Mesothelial cell of epicardium (in vitro differentiated cells): Measurements from ENCODE around the gene POLR1G. TPM values are rescaled to one million over a fixed set of nuclear protein-coding genes. Genes with fewer than 3 reads are reported as not detected.

Source experiments
- DNase-seq, 2 experiments: peaks; one replicate each; pipeline ENCODE4 v3.0.0; 2021; ENCODE audit warnings: low spot score in 2 of 2; ENCODE audit not compliant: unreplicated experiment in 2 of 2
- H3K27ac Mint-ChIP-seq: 2 replicates; pipeline ENCODE4 v1.8.0; 2021; ENCODE audit warnings: mixed read lengths
- H3K27me3 Mint-ChIP-seq: 2 replicates; pipeline ENCODE4 v1.8.0; 2021; ENCODE audit warnings: low read depth, mixed read lengths
- H3K36me3 Mint-ChIP-seq: 2 replicates; pipeline ENCODE4 v1.8.0; 2021; ENCODE audit warnings: mixed read lengths
- H3K4me1 Mint-ChIP-seq: 2 replicates; pipeline ENCODE4 v1.8.0; 2021; ENCODE audit warnings: mixed read lengths
- H3K4me3 Mint-ChIP-seq: 2 replicates; pipeline ENCODE4 v1.8.0; 2021; ENCODE audit warnings: mild to moderate bottlenecking, moderate library complexity, mixed read lengths
- H3K9me3 Mint-ChIP-seq: 2 replicates; pipeline ENCODE4 v1.8.0; 2021; ENCODE audit warnings: mixed read lengths
- CTCF ChIP-seq: fragments of 200-600 bp; sonication (generic); IDR thresholded peaks from one replicate; pipeline ENCODE4 v1.5.0; 2021; ENCODE audit warnings: antibody characterized with exemption; ENCODE audit not compliant: unreplicated experiment
- total RNA-seq: library from RNA; stranded (reverse); gene quantifications from 3 replicates; pipeline ENCODE4 v1.2.1, GENCODE V29; 2021

The POLR1G gene
- total RNA-seq, 1 donor from 2014 or later = 6.7 TPM

GRCh38 chr19:45370410-45371204 is 35.8 kb upstream of the POLR1G start, which contains the start of gene ERCC2:
ERCC2 (minus strand) TSS chr19:45370573; CDS start chr19:45370540, 33 bp downstream.
- Mint-ChIP-seq H3K4me3 (peak within 1 kb of the TSS; percentile 88), H3K27ac (peak within 1 kb of the TSS; percentile 100), H3K36me3 (no peaks in the 10 kb centered on the region), H3K9me3 (no peaks in the 10 kb centered on the region), H3K27me3 (no peaks in the 10 kb centered on the region), H3K4me1 (peaks cover 12% of the 10 kb centered on the region)
- DNase-seq = peak; percentile 98 to 100
- TF ChIP-seq CTCF = no peak

DNA sequence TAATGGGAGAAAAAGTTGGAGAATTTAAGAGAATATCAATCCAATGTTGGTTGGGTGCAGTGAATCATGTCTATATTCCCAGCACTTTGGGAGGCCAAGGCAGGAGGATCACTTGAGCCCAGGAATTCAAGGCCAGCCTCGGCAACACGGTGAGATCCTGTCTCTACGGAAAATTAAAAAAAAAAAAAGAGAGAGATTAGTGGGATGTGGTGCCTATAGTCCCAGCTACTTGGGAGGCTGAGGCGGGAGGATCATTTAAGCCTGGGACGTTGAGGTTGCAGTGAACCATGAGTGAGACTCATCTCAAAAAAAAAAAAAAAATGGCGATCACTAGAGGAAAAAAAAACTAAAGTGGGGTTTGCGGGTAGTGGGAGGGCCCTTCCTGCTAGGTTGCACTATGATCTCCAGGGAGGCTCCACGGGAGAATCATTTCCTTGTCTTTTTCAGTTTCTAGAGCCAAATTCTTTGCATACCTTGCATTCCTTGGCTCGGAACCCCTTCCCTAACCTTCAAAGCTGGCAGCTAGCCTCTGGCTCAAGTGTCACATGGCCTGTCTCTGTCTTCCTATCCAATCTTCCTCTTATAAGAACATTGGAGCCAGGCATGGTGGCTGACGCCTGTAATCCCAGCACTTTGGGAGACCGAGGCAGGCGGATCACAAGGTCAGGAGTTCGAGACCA is 30.3 kb upstream of the POLR1G start:
- peaks cover 12% of the 10 kb centered on the region for H3K4me1 Mint-ChIP-seq
- H3K9me3 Mint-ChIP-seq = no peaks in the 10 kb centered on the region
- H3K4me3 Mint-ChIP-seq = no peak overlapping the region
- DNase-seq = peak in 1 of 2 experiments; percentile 44
- peak overlapping the region; percentile 93 for H3K27ac Mint-ChIP-seq
- TF ChIP-seq CTCF = no peak
- no peaks in the 10 kb centered on the region for H3K27me3 Mint-ChIP-seq
- peaks cover under 1% of the 10 kb centered on the region for H3K36me3 Mint-ChIP-seq

- H3K27ac Mint-ChIP-seq = no peak overlapping the region
- TF ChIP-seq CTCF = no peak
- peaks cover 4% of the 10 kb centered on the region for H3K27me3 Mint-ChIP-seq
- DNase-seq = no peak
- peaks cover 9% of the 10 kb centered on the region for H3K4me1 Mint-ChIP-seq
- H3K36me3 Mint-ChIP-seq = peaks cover 10% of the 10 kb centered on the region
- no peak overlapping the region for H3K4me3 Mint-ChIP-seq
- H3K9me3 Mint-ChIP-seq = no peaks in the 10 kb centered on the region
These were observed 26.3 kb upstream of the POLR1G start for GRCh38 chr19:45380107-45380506.

- Mint-ChIP-seq H3K36me3 (peaks cover 10% of the 10 kb centered on the region), H3K27me3 (peaks cover 11% of the 10 kb centered on the region), H3K9me3 (no peaks in the 10 kb centered on the region), H3K27ac (no peak overlapping the region), H3K4me1 (no peaks in the 10 kb centered on the region), H3K4me3 (no peak overlapping the region)
- TF ChIP-seq CTCF = no peak
- no peak for DNase-seq
These were observed 24.0 kb upstream of the POLR1G start for GRCh38 chr19:45382426-45382825.

DNA sequence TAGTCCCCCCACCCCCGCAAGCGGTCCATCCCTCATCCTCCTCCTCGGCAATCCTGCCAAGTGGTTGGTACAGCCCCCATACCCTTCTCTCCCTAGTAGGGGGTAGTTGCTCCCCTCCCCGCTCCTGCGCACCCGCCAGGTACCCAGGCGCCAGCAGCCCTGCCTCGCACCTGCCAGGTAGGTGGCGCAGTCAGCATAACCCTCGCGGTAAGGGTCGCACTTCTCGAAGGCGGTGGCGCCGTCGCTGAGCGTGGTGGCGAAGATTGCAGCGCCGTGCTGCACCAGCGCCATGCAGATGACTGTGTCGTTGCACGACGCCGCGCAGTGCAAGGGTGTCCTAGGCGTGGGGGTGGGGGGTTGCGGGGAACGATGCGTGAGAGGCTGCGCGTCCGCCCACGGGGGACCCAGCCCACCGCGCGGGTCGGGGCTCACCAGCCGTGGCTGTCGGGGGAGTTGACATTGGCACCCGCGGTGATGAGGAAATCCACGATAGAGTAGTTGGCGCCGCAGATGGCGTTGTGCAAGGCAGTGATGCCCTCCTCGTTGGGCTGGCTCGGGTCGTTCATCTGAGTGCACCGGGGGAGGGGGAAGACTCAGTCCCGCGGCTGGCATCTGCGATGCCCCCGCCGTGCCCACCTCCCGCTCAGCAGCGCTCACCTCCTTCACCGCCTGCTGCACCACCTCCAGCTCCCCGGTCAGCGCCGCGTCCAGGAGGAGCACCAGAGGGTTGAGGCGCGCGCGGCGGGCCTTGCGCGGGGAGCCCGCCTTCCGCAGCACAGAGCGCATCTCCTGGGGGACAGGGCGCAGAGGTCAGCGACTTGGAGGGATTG is 20.8 kb upstream of the POLR1G start:
- H3K4me1 Mint-ChIP-seq = no peaks in the 10 kb centered on the region
- H3K36me3 Mint-ChIP-seq = peaks cover 13% of the 10 kb centered on the region
- no peaks in the 10 kb centered on the region for H3K9me3 Mint-ChIP-seq
- H3K27ac Mint-ChIP-seq = no peak overlapping the region
- TF ChIP-seq CTCF = no peak
- no peak for DNase-seq
- no peak overlapping the region for H3K4me3 Mint-ChIP-seq
- H3K27me3 Mint-ChIP-seq = peaks cover 11% of the 10 kb centered on the region
